Endothelial cell of umbilical vein (primary cell): Measurements from ENCODE around the gene ABCC4. TPM values are rescaled to one million over a fixed set of nuclear protein-coding genes. Genes with fewer than 3 reads are reported as not detected.

ENCODE experiments used
- BruUV-seq: library from RNA; stranded (reverse); fragments of 400-500 nt; replicated peaks from 2 replicates; lab custom pipeline; 2021; lab: Mats Ljungman, UMichigan
- CTCF ChIA-PET: fragments of 300-600, 350-600 bp; sonication (Branson Sonifier 250); formaldehyde crosslinking; loops from one replicate; lab custom pipeline; 2021; ENCODE audit warnings: antibody characterized with exemption, inconsistent platforms; lab: Charles Lee
- POLR2A ChIA-PET: fragments of 300-600, 350-600 bp; sonication (Branson Sonifier 250); formaldehyde crosslinking; loops from one replicate; lab custom pipeline; 2021; ENCODE audit warnings: antibody characterized with exemption, inconsistent platforms; lab: Charles Lee
- DNase-seq: peaks from one replicate; pipeline ENCODE4 v3.0.0-alpha.2; 2011; ENCODE audit warnings: low read depth, low spot score
- FAIRE-seq: peaks from 2 replicates; lab custom pipeline; 2011; peaks lifted over from hg19 to GRCh38; lab: Jason Lieb, UNC
- H2AFZ ChIP-seq: 2 replicates; pipeline ENCODE4 v1.6.0; 2012; ENCODE audit warnings: low read depth, low read length, control low read depth, inconsistent platforms
- H3K27ac ChIP-seq: 2 replicates; pipeline ENCODE4 v1.5.1; 2011; ENCODE audit warnings: low read depth, mild to moderate bottlenecking, control low read depth, low read length, moderate library complexity; ENCODE audit not compliant: insufficient read depth
- H3K27me3 ChIP-seq, 2 experiments: 2 replicates each; pipeline versions ENCODE4 v1.6.0 to v1.6.1; 2011; ENCODE audit warnings: low read length in 2 of 2, mixed read lengths in 1 of 2; ENCODE audit not compliant: control insufficient read depth in 2 of 2, insufficient read depth in 2 of 2
- H3K36me3 ChIP-seq, 2 experiments: 2 replicates in 1 of 2; 3 replicates in 1 of 2; pipeline ENCODE4 v1.5.1; 2011; ENCODE audit warnings: low read length in 2 of 2, mild to moderate bottlenecking in 1 of 2, moderate library complexity in 1 of 2; ENCODE audit not compliant: control insufficient read depth in 2 of 2, insufficient read depth in 2 of 2; ENCODE audit errors: extremely low read depth in 1 of 2
- H3K4me1 ChIP-seq: 3 replicates; pipeline ENCODE4 v1.5.1; 2011; ENCODE audit warnings: mild to moderate bottlenecking, low read length; ENCODE audit not compliant: control insufficient read depth, insufficient read depth; ENCODE audit errors: extremely low read depth
- H3K4me2 ChIP-seq: 2 replicates; pipeline ENCODE4 v1.6.1; 2011; ENCODE audit warnings: low read length, control low read depth, mixed read lengths; ENCODE audit not compliant: insufficient read depth
- H3K4me3 ChIP-seq, 3 experiments: fragments of 200-600 bp in 1 of 3; sonication (generic), shearing (Covaris generic) in 1 of 3; replicated peaks in 1 of 3; 2 replicates each; pipeline ENCODE4 v1.5.1; 2011 to 2016; ENCODE audit warnings: control low read depth in 3 of 3, low read length in 3 of 3, mild to moderate bottlenecking in 2 of 3, inconsistent platforms in 1 of 3, low read depth in 1 of 3, moderate library complexity in 1 of 3; ENCODE audit not compliant: insufficient read depth in 1 of 3
- H3K79me2 ChIP-seq: 2 replicates; pipeline ENCODE4 v1.6.0; 2012; ENCODE audit warnings: low read length, inconsistent platforms; ENCODE audit not compliant: control insufficient read depth, insufficient read depth
- H3K9ac ChIP-seq: replicated peaks from 2 replicates; pipeline ENCODE3; 2011; ENCODE audit warnings: low read length, control low read depth; ENCODE audit not compliant: insufficient read depth; ENCODE audit errors: extremely low read depth
- H3K9me1 ChIP-seq: replicated peaks from 3 replicates; pipeline ENCODE4 v1.6.0; 2011; ENCODE audit warnings: mild to moderate bottlenecking, low read length; ENCODE audit not compliant: control insufficient read depth, insufficient read depth; ENCODE audit errors: extremely low read depth
- H3K9me3 ChIP-seq: replicated peaks from 2 replicates; pipeline ENCODE4 v1.5.1; 2012; ENCODE audit warnings: low read length, inconsistent platforms; ENCODE audit not compliant: control insufficient read depth, insufficient read depth
- H4K20me1 ChIP-seq: replicated peaks from 2 replicates; pipeline ENCODE3; 2011; ENCODE audit warnings: mild to moderate bottlenecking, low read length; ENCODE audit not compliant: control insufficient read depth, insufficient read depth; ENCODE audit errors: extremely low read depth
- EZH2 ChIP-seq: IDR thresholded peaks from 2 replicates; pipeline ENCODE4 v1.6.1; 2012; ENCODE audit warnings: borderline replicate concordance, low read depth, mild to moderate bottlenecking, moderate library complexity, low read length, inconsistent platforms; ENCODE audit not compliant: severe bottlenecking
- FOS ChIP-seq: IDR thresholded peaks from 2 replicates; pipeline ENCODE4 v1.6.1; 2011; ENCODE audit warnings: mild to moderate bottlenecking, low read length, moderate library complexity, borderline replicate concordance; ENCODE audit not compliant: insufficient read depth
- GATA2 ChIP-seq: IDR thresholded peaks from 2 replicates; pipeline ENCODE4 v1.7.0; 2011; ENCODE audit warnings: low read depth, mild to moderate bottlenecking, moderate library complexity, mixed read lengths, low read length; ENCODE audit not compliant: insufficient read length, insufficient read depth
- JUN ChIP-seq: IDR thresholded peaks from 2 replicates; pipeline ENCODE4 v1.6.1; 2011; ENCODE audit warnings: borderline replicate concordance, low read depth; ENCODE audit not compliant: insufficient read length, insufficient read depth
- MYC ChIP-seq: IDR thresholded peaks from one replicate; pipeline ENCODE4 v1.6.1; 2011; ENCODE audit warnings: mild to moderate bottlenecking, low read depth, low read length
- POLR2A ChIP-seq: IDR thresholded peaks from 2 replicates; pipeline ENCODE4 v1.6.1; 2012; ENCODE audit warnings: low read depth, mild to moderate bottlenecking, control low read depth, low read length
- POLR2AphosphoS5 ChIP-seq: IDR thresholded peaks from 2 replicates; pipeline ENCODE4 v1.6.1; 2012; ENCODE audit warnings: low read depth, mild to moderate bottlenecking, control low read depth, low read length, moderate library complexity; ENCODE audit not compliant: insufficient read depth
- dilution Hi-C: fragments of 300-500 bp; cut with MboI; formaldehyde crosslinking; loops from one replicate; pipeline ENCODE4 v1.15.0; 2019; ENCODE audit warnings: low sequenced_read_pairs; ENCODE audit not compliant: extremely low pct_ligation_motif_present
- intact Hi-C: fragments of 100-400 bp; cut with micrococcal nuclease; formaldehyde crosslinking; loops from one replicate; pipeline ENCODE4 v1.10.0; 2022
- polyA plus RNA-seq, 4 experiments: library from polyadenylated mRNA; depleted of rRNA in 3 of 4; stranded (reverse) in 3 of 4; unstranded in 1 of 4; fragments of >200 nt; gene quantifications; 2 replicates each; pipeline versions ENCODE4 v1.2.1 to v1.2.3, GENCODE V29; 2011 to 2012; ENCODE audit warnings: missing spikeins in 1 of 4
- total RNA-seq: library from RNA; stranded (reverse); gene quantifications from 2 replicates; pipeline ENCODE4 v1.2.3, GENCODE V29; 2021
- TF ChIP-seq, protein P1 (sequence below), 2 donors: IDR thresholded peaks; 1 replicate in 1 of 2; 2 replicates in 1 of 2; pipeline ENCODE4 v1.5.1; 2011; ENCODE audit warnings: low read length in 2 of 2, mild to moderate bottlenecking in 2 of 2, moderate library complexity in 2 of 2, control low read depth in 1 of 2, inconsistent platforms in 1 of 2, low read depth in 1 of 2; ENCODE audit not compliant: insufficient read depth in 1 of 2; ENCODE audit errors: extremely low read depth in 1 of 2
- TF ChIP-seq, protein P2 (sequence below): IDR thresholded peaks from 2 replicates; pipeline ENCODE4 v1.6.1; 2011; ENCODE audit not compliant: insufficient read depth, insufficient read length

Gene ABCC4
- total and polyA plus RNA-seq, 2 donors (not counting 3 experiments of a cell fraction or from before 2014, with no cell fraction given): 9.2 to 15.9 TPM

DNA sequence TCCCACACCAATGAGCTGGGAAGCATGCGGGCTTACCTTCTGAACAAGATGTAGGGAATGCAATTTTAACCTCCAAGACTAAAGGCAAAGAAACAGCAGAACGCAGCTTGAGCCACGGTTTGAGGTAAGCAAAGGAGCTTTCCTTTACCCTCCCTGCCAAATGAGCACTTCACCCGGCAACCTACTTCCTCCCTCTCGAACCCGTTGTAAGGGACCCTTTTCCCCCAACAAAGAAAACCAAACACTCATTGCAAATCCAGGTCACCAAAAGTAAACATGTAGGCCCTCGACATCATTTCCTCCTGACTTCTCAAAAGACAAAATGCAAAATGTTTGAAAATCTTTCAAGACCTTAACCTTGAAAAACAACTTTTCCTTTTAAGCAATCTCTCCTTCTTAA is 65.3 kb downstream of the ABCC4 start:
- Histone ChIP-seq H4K20me1 (no peaks in the 10 kb centered on the region), H3K79me2 (peaks cover 2% of the 10 kb centered on the region), H3K27me3 (no peaks in the 10 kb centered on the region), H3K4me1 (peaks cover 11% of the 10 kb centered on the region), H3K4me3 (no peak overlapping the region), H3K9ac (no peak overlapping the region), H3K9me3 (no peaks in the 10 kb centered on the region), H3K27ac (no peak overlapping the region), H3K4me2 (peak overlapping the region; percentile 23), H3K36me3 (no peaks in the 10 kb centered on the region), H2AFZ (no peak overlapping the region), H3K9me1 (no peaks in the 10 kb centered on the region)
- no TSS peak for BruUV-seq
- TF ChIP-seq, protein P1, sequence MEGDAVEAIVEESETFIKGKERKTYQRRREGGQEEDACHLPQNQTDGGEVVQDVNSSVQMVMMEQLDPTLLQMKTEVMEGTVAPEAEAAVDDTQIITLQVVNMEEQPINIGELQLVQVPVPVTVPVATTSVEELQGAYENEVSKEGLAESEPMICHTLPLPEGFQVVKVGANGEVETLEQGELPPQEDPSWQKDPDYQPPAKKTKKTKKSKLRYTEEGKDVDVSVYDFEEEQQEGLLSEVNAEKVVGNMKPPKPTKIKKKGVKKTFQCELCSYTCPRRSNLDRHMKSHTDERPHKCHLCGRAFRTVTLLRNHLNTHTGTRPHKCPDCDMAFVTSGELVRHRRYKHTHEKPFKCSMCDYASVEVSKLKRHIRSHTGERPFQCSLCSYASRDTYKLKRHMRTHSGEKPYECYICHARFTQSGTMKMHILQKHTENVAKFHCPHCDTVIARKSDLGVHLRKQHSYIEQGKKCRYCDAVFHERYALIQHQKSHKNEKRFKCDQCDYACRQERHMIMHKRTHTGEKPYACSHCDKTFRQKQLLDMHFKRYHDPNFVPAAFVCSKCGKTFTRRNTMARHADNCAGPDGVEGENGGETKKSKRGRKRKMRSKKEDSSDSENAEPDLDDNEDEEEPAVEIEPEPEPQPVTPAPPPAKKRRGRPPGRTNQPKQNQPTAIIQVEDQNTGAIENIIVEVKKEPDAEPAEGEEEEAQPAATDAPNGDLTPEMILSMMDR (IDR thresholded peaks at IDR 0.05; ENCODE audit: extremely low read depth in 1 of 2, insufficient read depth in 1 of 2, low read depth in 1 of 2, low read length in 2 of 2): no peak
- TF ChIP-seq EZH2 (no peak), MYC (no peak), POLR2A (no peak), JUN (no peak), GATA2 (no peak), FOS (no peak), POLR2AphosphoS5 (no peak)
- TF ChIP-seq, protein P2, sequence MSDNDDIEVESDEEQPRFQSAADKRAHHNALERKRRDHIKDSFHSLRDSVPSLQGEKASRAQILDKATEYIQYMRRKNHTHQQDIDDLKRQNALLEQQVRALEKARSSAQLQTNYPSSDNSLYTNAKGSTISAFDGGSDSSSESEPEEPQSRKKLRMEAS: no peak
- CTCF ChIA-PET: interaction anchor here (0.7 to 1.8 kb wide), 8 partner anchors 9 to 145 kb away, joined by 3 to 8 read pairs (median 3); no protein-coding TSS in a partner anchor
- POLR2A ChIA-PET: no interaction called here
- FAIRE-seq: peak; percentile 44
- DNase-seq: peak; percentile 26
- intact Hi-C loops: no loop called here
- dilution Hi-C loops: no loop called here
